Epithelial cell of esophagus (primary cell): ENCODE data around the gene ZBTB20.

Experiments
- DNase-seq: peaks from one replicate; pipeline ENCODE4 v3.0.0; 2010; ENCODE audit warnings: low read depth
- H3K4me3 ChIP-seq: 2 replicates; pipeline ENCODE4 v1.5.1; 2011; ENCODE audit warnings: mild to moderate bottlenecking, low read length, control low read depth
- CTCF ChIP-seq: IDR thresholded peaks from 2 replicates; pipeline ENCODE4 v1.5.1; 2011; ENCODE audit warnings: low read depth, mild to moderate bottlenecking, low read length, control low read depth, inconsistent platforms; ENCODE audit not compliant: insufficient read depth; ENCODE audit errors: missing control alignments

The ZBTB20 gene

GRCh38 chr3:114590309-114591047 lies 556.6 kb downstream of the ZBTB20 start:
- no peak for DNase-seq
- no peak overlapping the region for H3K4me3 ChIP-seq
- TF ChIP-seq CTCF: no peak

- no peak for DNase-seq
- H3K4me3 ChIP-seq: no peak overlapping the region
- TF ChIP-seq CTCF: no peak
These were observed 559.1 kb downstream of the ZBTB20 start for GRCh38 chr3:114587986-114588385.

- no peak for TF ChIP-seq CTCF
- H3K4me3 ChIP-seq: no peak overlapping the region
- no peak for DNase-seq
These were observed 561.0 kb downstream of the ZBTB20 start for GRCh38 chr3:114586119-114586518.

GRCh38 chr3:114585687-114586086 lies 561.4 kb downstream of the ZBTB20 start:
- H3K4me3 ChIP-seq: no peak overlapping the region
- no peak for TF ChIP-seq CTCF
- DNase-seq: no peak

- DNase-seq: no peak
- no peak overlapping the region for H3K4me3 ChIP-seq
- TF ChIP-seq CTCF: no peak
These were observed 562.2 kb downstream of the ZBTB20 start for GRCh38 chr3:114584734-114585371.

- DNase-seq: no peak
- TF ChIP-seq CTCF: no peak
- no peak overlapping the region for H3K4me3 ChIP-seq
These were observed 564.2 kb downstream of the ZBTB20 start for GRCh38 chr3:114582929-114583328.
